HCT116 (cell line): ENCODE data around the gene CRADD. TPM values are rescaled to one million over a fixed set of nuclear protein-coding genes. Genes with fewer than 3 reads are reported as not detected.

Experiments
- ATAC-seq: fragments of 200-7000 bp; cut with Tn5 transposase; 2 replicates; pipeline ENCODE4 v1.9.1; 2020; ENCODE audit warnings: mild to moderate bottlenecking, moderate library complexity
- BruUV-seq: library from RNA; stranded (reverse); fragments of 400-500 nt; replicated peaks from 2 replicates; lab custom pipeline; 2021; lab: Mats Ljungman, UMichigan
- CTCF ChIA-PET: fragments of 300-600 bp; sonication (Branson Sonifier 250); formaldehyde crosslinking; loops from one replicate; lab custom pipeline; 2021; ENCODE audit warnings: antibody characterized with exemption; lab: Charles Lee
- POLR2A ChIA-PET: fragments of 300-600, 350-600 bp; sonication (Branson Sonifier 250); formaldehyde crosslinking; loops from one replicate; lab custom pipeline; 2021; ENCODE audit warnings: antibody characterized with exemption; lab: Charles Lee
- RAD21 ChIA-PET, 2 experiments: fragments of 300-600 bp; sonication (Branson Sonifier 250); formaldehyde crosslinking; loops; one replicate each; lab custom pipeline; 2023; ENCODE audit warnings: low total read pairs in 2 of 2; ENCODE audit not compliant: uncharacterized antibody in 2 of 2, unreplicated experiment in 2 of 2, low non-redundant PET in 1 of 2; lab: Charles Lee
- DNase-seq: peaks from one replicate; pipeline ENCODE4 v3.0.0-alpha.2; 2010; ENCODE audit warnings: low read depth, low spot score
- H2AFZ ChIP-seq: fragments of 200-600 bp; shearing (Covaris generic), sonication (generic); 2 replicates; pipeline ENCODE4 v1.6.1; 2017; ENCODE audit warnings: low read depth, mixed run types, mixed read lengths, antibody characterized with exemption, low read length; ENCODE audit not compliant: poor library complexity, severe bottlenecking
- H3K27ac ChIP-seq: 2 replicates; pipeline ENCODE4 v1.5.1; 2012; ENCODE audit warnings: low read depth, low read length
- H3K27me3 ChIP-seq: fragments of 200-600 bp; sonication (generic); 2 replicates; pipeline ENCODE4 v1.6.1; 2016; ENCODE audit warnings: mixed run types, low read length, mixed read lengths; ENCODE audit not compliant: insufficient read depth
- H3K36me3 ChIP-seq, 2 experiments: fragments of 200-500 bp in 1 of 2; fragments of 200-600 bp in 1 of 2; sonication (Bioruptor generic) in 1 of 2; sonication (generic) in 1 of 2; 2 replicates each; pipeline versions ENCODE4 v1.5.1 to v1.6.1; 2014 to 2016; ENCODE audit warnings: low read length in 2 of 2, inconsistent platforms in 1 of 2, mixed read lengths in 1 of 2, mixed run types in 1 of 2; ENCODE audit not compliant: insufficient read depth in 2 of 2, control insufficient read depth in 1 of 2
- H3K4me1 ChIP-seq, 2 experiments: fragments of 200-600 bp in 1 of 2; sonication (generic) in 1 of 2; 2 replicates each; pipeline versions ENCODE4 v1.5.1 to v1.6.1; 2012 to 2017; ENCODE audit warnings: low read length in 2 of 2, inconsistent platforms in 1 of 2, mild to moderate bottlenecking in 1 of 2, mixed read lengths in 1 of 2, mixed run types in 1 of 2, moderate library complexity in 1 of 2; ENCODE audit not compliant: insufficient read depth in 2 of 2, control insufficient read depth in 1 of 2
- H3K4me2 ChIP-seq: fragments of 200-600 bp; sonication (generic); 2 replicates; pipeline ENCODE4 v1.6.1; 2017; ENCODE audit warnings: mixed run types, low read length, mixed read lengths
- H3K4me3 ChIP-seq, 2 experiments: fragments of 200-600 bp in 1 of 2; sonication (generic) in 1 of 2; replicated peaks in 1 of 2; 2 replicates each; pipeline ENCODE4 v1.5.1; 2011 to 2016; ENCODE audit warnings: low read length in 2 of 2, control low read depth in 1 of 2, low read depth in 1 of 2, mild to moderate bottlenecking in 1 of 2, mixed read lengths in 1 of 2, mixed run types in 1 of 2
- H3K79me2 ChIP-seq: fragments of 200-600 bp; sonication (generic); 2 replicates; pipeline ENCODE4 v1.6.1; 2017; ENCODE audit warnings: mild to moderate bottlenecking, mixed run types, low read length, moderate library complexity, mixed read lengths; ENCODE audit not compliant: insufficient read depth
- H3K9ac ChIP-seq: fragments of 200-600 bp; sonication (generic); 2 replicates; pipeline ENCODE4 v1.6.1; 2016; ENCODE audit warnings: low read length, mixed read lengths
- H3K9me2 ChIP-seq: fragments of 200-600 bp; sonication (generic), shearing (Covaris generic); 2 replicates; pipeline ENCODE4 v1.6.1; 2017; ENCODE audit warnings: mixed run types, mild to moderate bottlenecking, moderate library complexity; ENCODE audit not compliant: insufficient read depth
- H3K9me3 ChIP-seq, 2 experiments: fragments of 200-500 bp in 1 of 2; fragments of 200-600 bp in 1 of 2; sonication (Bioruptor generic) in 1 of 2; sonication (generic) in 1 of 2; 2 replicates each; pipeline ENCODE4 v1.6.1; 2014 to 2017; ENCODE audit warnings: low read length in 2 of 2, mixed read lengths in 2 of 2, inconsistent platforms in 1 of 2, low read depth in 1 of 2, mild to moderate bottlenecking in 1 of 2, mixed run types in 1 of 2, moderate library complexity in 1 of 2; ENCODE audit not compliant: control insufficient read depth in 1 of 2, insufficient read depth in 1 of 2
- H4K20me1 ChIP-seq: fragments of 200-600 bp; sonication (generic), shearing (Covaris generic); 2 replicates; pipeline ENCODE4 v1.6.1; 2017; ENCODE audit warnings: mixed run types, mild to moderate bottlenecking, moderate library complexity; ENCODE audit not compliant: insufficient read depth
- CEBPB ChIP-seq: IDR thresholded peaks from 2 replicates; pipeline ENCODE4 v1.6.1; 2012; ENCODE audit warnings: low read depth
- EGR1 ChIP-seq: IDR thresholded peaks from 2 replicates; pipeline ENCODE4 v1.6.1; 2012; ENCODE audit warnings: low read depth
- EZH2 ChIP-seq: fragments of 200-600 bp; sonication (generic); IDR thresholded peaks from 2 replicates; pipeline ENCODE4 v1.6.1; 2017; ENCODE audit warnings: antibody characterized with exemption, mixed run types
- FOSL1 ChIP-seq: IDR thresholded peaks from 2 replicates; pipeline ENCODE4 v1.6.1; 2012; ENCODE audit warnings: low read depth
- JUND ChIP-seq: IDR thresholded peaks from 2 replicates; pipeline ENCODE4 v1.6.1; 2012
- POLR2A ChIP-seq: IDR thresholded peaks from 2 replicates; pipeline ENCODE4 v1.7.0; 2011; ENCODE audit warnings: borderline replicate concordance; ENCODE audit not compliant: insufficient read depth, insufficient read length; ENCODE audit errors: extremely low read depth
- POLR2AphosphoS5 ChIP-seq: IDR thresholded peaks from 2 replicates; pipeline ENCODE4 v1.6.1; 2011; ENCODE audit warnings: mild to moderate bottlenecking, low read depth, low read length, moderate library complexity
- REST ChIP-seq: IDR thresholded peaks from 2 replicates; pipeline ENCODE4 v1.6.1; 2012; ENCODE audit warnings: low read depth
- YY1 ChIP-seq: IDR thresholded peaks from 2 replicates; pipeline ENCODE4 v1.6.1; 2011; ENCODE audit warnings: low read length, low read depth, moderate library complexity, mild to moderate bottlenecking; ENCODE audit not compliant: insufficient replicate concordance; ENCODE audit errors: extremely low read depth
- ZNF274 ChIP-seq: fragments of 200-500 bp; sonication (Bioruptor generic); IDR thresholded peaks from 2 replicates; pipeline ENCODE4 v1.6.1; 2014; ENCODE audit warnings: mild to moderate bottlenecking, low read depth, low read length, inconsistent platforms
- intact Hi-C: fragments of 100-400 bp; cut with micrococcal nuclease; formaldehyde crosslinking; loops from 2 replicates; pipeline ENCODE4 v1.10.0; 2022
- total RNA-seq: library from RNA; stranded (reverse); gene quantifications from one replicate; pipeline ENCODE4 v1.2.1, GENCODE V29; 2021; ENCODE audit not compliant: unreplicated experiment

CRADD gene
- total RNA-seq, 1 experiment from 2014 or later = 12.2 TPM

GRCh38 chr12:93943780-93944179 is 266.6 kb downstream of the CRADD start:
- no peaks in the 10 kb centered on the region for H3K27me3 ChIP-seq
- no peak overlapping the region for H3K4me3 ChIP-seq
- POLR2A ChIA-PET = no interaction called here
- peak; percentile 76 for ATAC-seq
- no peak overlapping the region for H2AFZ ChIP-seq
- RAD21 ChIA-PET = no interaction called here
- peaks cover 0 to 12% of the 10 kb centered on the region in 2 experiments; a peak in 1 of 4 replicates for H3K4me1 ChIP-seq
- no peak for TF ChIP-seq FOSL1
- no peak for TF ChIP-seq ZNF274
- no peak for TF ChIP-seq EZH2
- TF ChIP-seq POLR2AphosphoS5 = no peak
- TF ChIP-seq EGR1 = no peak
- TF ChIP-seq REST = no peak
- TF ChIP-seq POLR2A = no peak
- no peaks in the 10 kb centered on the region for H3K9me2 ChIP-seq
- CTCF ChIA-PET = no interaction called here
- H3K27ac ChIP-seq = no peak overlapping the region
- no peaks in the 10 kb centered on the region for H3K36me3 ChIP-seq
- H3K9ac ChIP-seq = no peak overlapping the region
- no peaks in the 10 kb centered on the region for H3K9me3 ChIP-seq
- BruUV-seq = no TSS peak
- H3K79me2 ChIP-seq = no peaks in the 10 kb centered on the region
- H4K20me1 ChIP-seq = no peaks in the 10 kb centered on the region
- intact Hi-C loops = no loop called here
- DNase-seq = peak; percentile 3
- no peak overlapping the region for H3K4me2 ChIP-seq

- peaks cover 0 to 12% of the 10 kb centered on the region in 2 experiments; a peak in 1 of 4 replicates for H3K4me1 ChIP-seq
- no TSS peak for BruUV-seq
- H2AFZ ChIP-seq = no peak overlapping the region
- H3K9ac ChIP-seq = no peak overlapping the region
- intact Hi-C loops = no loop called here
- no peaks in the 10 kb centered on the region for H3K27me3 ChIP-seq
- H3K4me3 ChIP-seq = no peak overlapping the region
- H3K27ac ChIP-seq = no peak overlapping the region
- POLR2A ChIA-PET = no interaction called here
- ATAC-seq (no peak), DNase-seq (no peak)
- no peaks in the 10 kb centered on the region for H4K20me1 ChIP-seq
- H3K36me3 ChIP-seq = no peaks in the 10 kb centered on the region
- RAD21 ChIA-PET = no interaction called here
- no peak overlapping the region for H3K4me2 ChIP-seq
- no peak for TF ChIP-seq CEBPB
- TF ChIP-seq EGR1 = no peak
- TF ChIP-seq JUND = no peak
- TF ChIP-seq YY1 = no peak
- H3K79me2 ChIP-seq = no peaks in the 10 kb centered on the region
- no peaks in the 10 kb centered on the region for H3K9me3 ChIP-seq
- no peaks in the 10 kb centered on the region for H3K9me2 ChIP-seq
- CTCF ChIA-PET = no interaction called here
Observed at GRCh38 chr12:93944201-93944600, 267.0 kb downstream of the CRADD start.
